Uterus (tissue), 4 donors: ENCODE results near the gene TTC4. TPM values are rescaled to one million over a fixed set of nuclear protein-coding genes. Genes with fewer than 3 reads are reported as not detected.

Source experiments
- DNase-seq, 2 donors: peaks; one replicate each; pipeline ENCODE4 v3.0.0-alpha.2; 2019 to 2020
- H3K27ac ChIP-seq, 2 donors: fragments of 200-600 bp; sonication (generic); 1 replicate in 1 of 2; 2 replicates in 1 of 2; pipeline ENCODE4 v1.5.1; 2016 to 2018
- H3K27me3 ChIP-seq, 2 donors: fragments of 200-600 bp; sonication (generic); one replicate each; pipeline ENCODE4 v1.5.1; 2018 to 2019; ENCODE audit warnings: control low read depth in 1 of 2
- H3K36me3 ChIP-seq, 2 donors: fragments of 200-600 bp; sonication (generic); one replicate each; pipeline ENCODE4 v1.5.1; 2019; ENCODE audit warnings: control low read depth in 1 of 2
- H3K4me1 ChIP-seq, 2 donors: fragments of 200-600 bp; sonication (generic); one replicate each; pipeline ENCODE4 v1.5.1; 2018 to 2019; ENCODE audit warnings: control low read depth in 1 of 2
- H3K4me3 ChIP-seq, 2 donors: fragments of 200-600 bp; sonication (generic); 1 replicate in 1 of 2; 2 replicates in 1 of 2; pipeline ENCODE4 v1.5.1; 2018 to 2019; ENCODE audit warnings: mild to moderate bottlenecking in 1 of 2
- H3K9me3 ChIP-seq, 2 donors: fragments of 200-600 bp; sonication (generic); one replicate each; pipeline ENCODE4 v1.5.1; 2019; ENCODE audit warnings: control low read depth in 1 of 2
- CTCF ChIP-seq, 4 experiments: fragments of 200-600 bp in 2 of 4; fragments of 450-650 bp in 2 of 4; sonication (generic) in 2 of 4; IDR thresholded peaks; one replicate each; pipeline ENCODE4 v1.5.1; 2016 to 2019; ENCODE audit warnings: antibody characterized with exemption in 4 of 4, mild to moderate bottlenecking in 2 of 4, moderate library complexity in 1 of 4
- POLR2A ChIP-seq, 2 donors: fragments of 450-650 bp; IDR thresholded peaks; one replicate each; pipeline ENCODE4 v1.6.1; 2016; ENCODE audit warnings: antibody characterized with exemption in 2 of 2, mild to moderate bottlenecking in 1 of 2, moderate library complexity in 1 of 2
- intact Hi-C: fragments of 100-400 bp; cut with DNase I; formaldehyde crosslinking; loops from one replicate; pipeline ENCODE4 v1.15.1; 2023; ENCODE audit warnings: low total_unique reads
- total RNA-seq, 4 donors: library from RNA; depleted of rRNA in 3 of 4; stranded (reverse); fragments of >200 nt in 3 of 4; gene quantifications; one replicate each; pipeline versions ENCODE4 v1.1.0 to v1.2.4, GENCODE V29; 2014 to 2023
- donor health status: DM: yes; HTN: yes; CAD: no.

TTC4 gene
- total RNA-seq, 4 donors from 2014 or later, result 5.9 to 43.4 (median 19.0) TPM

- H3K4me1 ChIP-seq, result no peaks in the 10 kb centered on the region
- H3K36me3 ChIP-seq, result no peaks in the 10 kb centered on the region
- no peaks in the 10 kb centered on the region for H3K27me3 ChIP-seq
- no peak overlapping the region for H3K27ac ChIP-seq
- no peak overlapping the region for H3K4me3 ChIP-seq
- intact Hi-C loops, result no loop called here
- no peak for DNase-seq
- no peak for TF ChIP-seq CTCF (IDR thresholded peaks at IDR 0.05)
- TF ChIP-seq POLR2A (IDR thresholded peaks at IDR 0.05), result no peak
- H3K9me3 ChIP-seq, result no peaks in the 10 kb centered on the region
These were observed 61.4 kb downstream of the TTC4 start for GRCh38 chr1:54777011-54777410.

GRCh38 chr1:54777431-54777830 lies 61.8 kb downstream of the TTC4 start:
- H3K4me1 ChIP-seq, result no peaks in the 10 kb centered on the region
- intact Hi-C loops, result no loop called here
- no peaks in the 10 kb centered on the region for H3K36me3 ChIP-seq
- no peak overlapping the region for H3K27ac ChIP-seq
- no peaks in the 10 kb centered on the region for H3K9me3 ChIP-seq
- H3K4me3 ChIP-seq, result no peak overlapping the region
- no peak for DNase-seq
- H3K27me3 ChIP-seq, result no peaks in the 10 kb centered on the region
- TF ChIP-seq POLR2A (IDR thresholded peaks at IDR 0.05), result no peak
- TF ChIP-seq CTCF (IDR thresholded peaks at IDR 0.05), result no peak

- Histone ChIP-seq H3K36me3 (no peaks in the 10 kb centered on the region), H3K27ac (no peak overlapping the region), H3K27me3 (no peaks in the 10 kb centered on the region), H3K9me3 (no peaks in the 10 kb centered on the region), H3K4me1 (no peaks in the 10 kb centered on the region), H3K4me3 (no peak overlapping the region)
- no peak for TF ChIP-seq CTCF (IDR thresholded peaks at IDR 0.05)
- TF ChIP-seq POLR2A (IDR thresholded peaks at IDR 0.05), result no peak
- intact Hi-C loops, result no loop called here
- DNase-seq, result no peak
These were observed 65.5 kb downstream of the TTC4 start for GRCh38 chr1:54781023-54781723.

GRCh38 chr1:54782156-54782555 lies 66.5 kb downstream of the TTC4 start:
- Histone ChIP-seq H3K36me3 (no peaks in the 10 kb centered on the region), H3K4me3 (no peak overlapping the region), H3K9me3 (no peaks in the 10 kb centered on the region), H3K27me3 (no peaks in the 10 kb centered on the region), H3K27ac (no peak overlapping the region), H3K4me1 (no peaks in the 10 kb centered on the region)
- no peak for DNase-seq
- intact Hi-C loops, result no loop called here
- TF ChIP-seq POLR2A (IDR thresholded peaks at IDR 0.05) (no peak), CTCF (IDR thresholded peaks at IDR 0.05) (no peak)

- Histone ChIP-seq H3K36me3 (no peaks in the 10 kb centered on the region), H3K27ac (no peak overlapping the region), H3K4me1 (no peaks in the 10 kb centered on the region), H3K27me3 (no peaks in the 10 kb centered on the region), H3K9me3 (no peaks in the 10 kb centered on the region), H3K4me3 (no peak overlapping the region)
- intact Hi-C loops, result no loop called here
- DNase-seq, result no peak
- no peak for TF ChIP-seq POLR2A (IDR thresholded peaks at IDR 0.05)
These were observed 66.9 kb downstream of the TTC4 start for GRCh38 chr1:54782588-54782987.

- H3K4me1 ChIP-seq, result no peaks in the 10 kb centered on the region
- H3K36me3 ChIP-seq, result no peaks in the 10 kb centered on the region
- no peak for DNase-seq
- no peak overlapping the region for H3K4me3 ChIP-seq
- intact Hi-C loops, result no loop called here
- no peaks in the 10 kb centered on the region for H3K9me3 ChIP-seq
- H3K27me3 ChIP-seq, result no peaks in the 10 kb centered on the region
- H3K27ac ChIP-seq, result no peak overlapping the region
- TF ChIP-seq POLR2A (IDR thresholded peaks at IDR 0.05) (no peak), CTCF (IDR thresholded peaks at IDR 0.05) (no peak)
These were observed 68.4 kb downstream of the TTC4 start for GRCh38 chr1:54784066-54784465.
